Activated T-helper 1 cell treated with anti-CD3 and anti-CD28 coated beads, Interleukin-2, amount 50 U/mL, for 16 hours (primary cell): ENCODE data around the gene KCNA2.

ENCODE experiments used
- DNase-seq, 2 donors: peaks; one replicate each; pipeline ENCODE4 v3.0.0-alpha.2; 2020; ENCODE audit warnings: low read depth in 1 of 2, low spot score in 1 of 2

KCNA2 gene

DNA sequence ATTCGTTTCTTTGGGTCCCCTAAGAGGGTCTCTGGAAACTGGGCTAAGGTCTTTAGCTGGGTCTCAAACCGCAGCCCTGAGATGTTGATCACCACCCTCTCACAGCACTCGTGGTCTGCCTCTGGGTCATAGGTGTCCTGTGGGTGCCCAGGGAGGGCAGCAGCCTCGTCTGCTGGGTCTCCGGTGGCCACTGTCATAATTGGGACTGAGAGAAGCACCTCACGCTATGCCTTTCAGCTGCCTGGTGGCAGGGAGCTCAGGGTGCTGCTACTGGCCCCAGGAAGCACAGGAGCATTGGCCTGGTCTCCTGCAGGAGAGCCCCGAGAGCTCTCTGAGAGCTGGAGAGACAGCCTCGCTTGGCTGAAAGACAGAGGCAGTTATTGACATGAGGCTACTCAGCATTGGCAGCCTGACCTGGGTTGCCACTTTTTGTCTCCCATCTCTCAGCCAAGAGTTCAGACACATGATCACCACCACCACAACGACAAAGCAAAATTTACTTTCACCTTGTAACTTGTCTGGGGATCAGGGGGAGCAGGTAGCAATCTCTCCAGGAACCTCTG lies 1.5 kb downstream of the KCNA2 start:
- DNase-seq, result no peak

DNA sequence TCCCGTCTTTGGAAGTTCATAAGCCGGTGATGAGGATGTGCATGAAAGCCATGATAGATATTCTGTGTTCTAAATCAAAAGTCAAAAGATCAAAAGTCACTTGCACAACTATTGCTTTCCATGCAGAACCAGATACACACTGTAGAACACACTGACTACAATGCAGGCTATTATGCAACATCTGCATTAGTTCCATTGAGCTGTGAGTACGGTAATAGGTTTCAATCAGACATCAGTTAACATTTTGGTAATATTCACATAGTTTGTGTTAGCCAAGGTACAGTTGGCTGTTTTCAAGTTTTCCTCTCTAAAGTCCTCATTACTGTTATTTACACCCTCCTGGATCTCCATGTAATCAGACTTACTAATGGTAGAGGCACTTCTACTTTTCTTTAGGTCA lies 3.1 kb downstream of the KCNA2 start:
- DNase-seq, result no peak

- DNase-seq, result no peak
Measured at GRCh38 chr1:110602466-110602865, 3.7 kb downstream of the KCNA2 start.

- no peak for DNase-seq
Measured at GRCh38 chr1:110601332-110601731, 4.8 kb downstream of the KCNA2 start.

- no peak for DNase-seq
Measured at GRCh38 chr1:110600716-110601115, 5.4 kb downstream of the KCNA2 start.

DNA sequence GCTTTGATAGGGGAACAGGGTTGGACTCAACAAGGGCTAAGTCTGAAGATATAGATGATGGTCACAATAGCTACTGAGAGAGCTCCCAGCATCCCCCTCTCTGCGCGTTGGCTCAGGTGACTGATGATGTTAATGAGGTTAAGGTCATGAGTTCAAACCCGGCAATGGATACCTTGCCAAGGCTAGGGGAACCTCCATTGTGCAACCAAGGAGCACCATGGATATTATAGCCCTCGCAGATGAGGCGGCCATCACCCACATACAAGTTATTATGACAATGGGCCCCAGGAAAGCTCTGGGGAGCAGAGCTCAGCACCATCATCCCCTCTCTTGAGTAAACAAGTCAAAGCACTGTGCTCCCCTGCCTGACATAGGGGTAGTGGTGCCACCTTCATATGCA lies 8.2 kb downstream of the KCNA2 start:
- DNase-seq, result no peak

GRCh38 chr1:110596312-110596711 lies 9.8 kb downstream of the KCNA2 start:
- DNase-seq, result no peak

DNA sequence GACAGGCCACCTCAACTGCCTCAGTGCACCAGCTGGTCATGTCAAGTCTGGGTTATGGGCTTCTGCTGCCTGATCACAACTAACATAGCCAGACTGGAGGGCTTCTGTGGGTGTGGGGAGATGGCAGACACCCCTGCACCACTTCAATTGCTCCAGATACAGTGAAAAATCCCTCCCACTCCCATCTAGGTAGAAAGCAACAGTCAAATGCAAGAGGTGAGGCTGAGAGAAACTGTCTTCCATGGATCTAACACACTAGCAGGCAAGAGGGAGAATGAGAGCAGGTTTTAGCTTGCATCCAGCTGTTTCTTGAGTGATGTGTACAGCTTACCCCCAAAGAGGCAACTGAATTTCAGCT lies 10.8 kb downstream of the KCNA2 start:
- no peak for DNase-seq

DNA sequence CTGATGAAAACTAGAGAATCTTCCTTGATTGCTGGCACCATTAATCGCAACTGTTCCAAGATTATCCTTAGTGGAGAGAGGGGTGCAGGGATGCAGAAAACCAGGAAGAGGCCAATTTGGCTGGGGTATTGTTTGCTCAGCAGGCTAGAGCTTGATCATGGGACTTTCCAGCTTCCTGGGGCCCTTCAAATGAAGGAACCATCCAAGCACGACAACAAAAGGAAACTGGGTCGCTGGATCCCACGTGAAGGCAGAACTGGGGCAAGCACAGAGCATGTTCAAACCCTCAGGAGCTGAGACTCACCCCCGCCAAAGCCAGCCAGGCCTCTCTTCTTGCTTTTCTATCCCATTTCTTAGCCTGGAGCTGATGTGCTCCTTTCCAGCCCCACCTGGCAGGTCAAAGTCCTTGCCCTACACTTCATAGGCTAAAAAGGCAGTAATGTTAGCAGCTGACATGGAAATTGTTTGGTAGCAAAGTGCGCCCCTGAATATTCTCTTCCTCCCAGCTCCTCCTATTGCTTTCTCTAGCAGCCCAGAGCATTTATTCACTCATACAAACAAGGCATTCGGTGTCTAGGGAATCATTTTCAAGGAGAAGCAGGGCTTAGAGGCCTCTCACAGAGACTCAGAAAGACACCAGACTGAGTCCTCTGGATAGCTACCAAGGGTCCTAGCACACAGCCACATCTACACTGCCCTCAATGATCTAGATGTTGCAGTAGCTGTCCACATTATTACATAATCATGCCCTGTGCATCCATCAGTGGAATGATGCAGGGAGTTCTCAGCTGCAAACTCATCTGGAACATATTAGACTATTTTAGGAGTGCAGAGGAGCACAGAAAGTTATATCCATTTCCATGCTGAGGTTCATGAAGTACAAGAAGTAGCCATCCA lies 11.5 kb downstream of the KCNA2 start:
- DNase-seq, result no peak

DNA sequence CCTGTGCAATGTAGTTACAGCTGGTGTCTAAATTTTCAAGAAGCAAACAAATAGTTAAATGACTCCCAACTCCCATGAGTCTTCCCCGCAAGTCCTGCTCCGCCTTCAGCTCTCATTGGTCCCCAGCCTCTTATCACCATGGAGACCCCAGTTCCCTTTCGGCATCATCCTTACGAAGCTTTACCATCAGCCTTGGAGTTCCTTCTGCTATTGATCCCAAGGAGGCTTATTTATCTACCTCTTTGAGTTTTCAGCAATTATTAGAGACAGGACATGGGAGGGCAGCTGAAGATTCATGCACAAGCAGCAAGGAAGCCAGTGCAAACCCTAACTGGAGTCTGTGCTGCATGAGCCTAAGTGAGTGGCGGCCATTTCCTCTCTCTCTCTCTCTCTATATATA lies 12.3 kb downstream of the KCNA2 start:
- DNase-seq, result no peak

GRCh38 chr1:110591956-110592355 lies 14.2 kb downstream of the KCNA2 start:
- no peak for DNase-seq

GRCh38 chr1:110588991-110589390 lies 17.2 kb downstream of the KCNA2 start:
- DNase-seq, result no peak

- DNase-seq, result no peak
Measured at GRCh38 chr1:110588486-110588885, 17.7 kb downstream of the KCNA2 start.

DNA sequence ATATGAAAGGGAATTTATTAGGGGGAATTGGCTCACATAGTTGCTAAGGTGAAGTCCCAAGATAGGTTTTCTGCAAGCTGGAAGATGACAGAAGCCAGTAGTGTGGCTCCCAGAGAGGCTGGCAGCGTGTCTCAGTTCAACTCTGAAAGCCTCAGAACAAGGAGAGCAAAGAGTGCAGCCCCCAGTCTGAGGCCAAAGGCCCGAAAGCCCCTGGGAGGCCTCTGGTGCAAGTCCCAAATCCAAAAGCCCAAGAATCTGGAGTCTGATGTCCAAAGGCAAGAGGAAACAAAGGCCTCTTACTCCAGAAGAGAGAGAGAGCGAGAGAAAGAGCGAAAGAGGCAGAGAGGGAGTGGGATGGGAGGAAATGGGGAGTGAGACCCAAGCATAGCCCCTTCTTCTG lies 18.3 kb downstream of the KCNA2 start:
- DNase-seq, result no peak

DNA sequence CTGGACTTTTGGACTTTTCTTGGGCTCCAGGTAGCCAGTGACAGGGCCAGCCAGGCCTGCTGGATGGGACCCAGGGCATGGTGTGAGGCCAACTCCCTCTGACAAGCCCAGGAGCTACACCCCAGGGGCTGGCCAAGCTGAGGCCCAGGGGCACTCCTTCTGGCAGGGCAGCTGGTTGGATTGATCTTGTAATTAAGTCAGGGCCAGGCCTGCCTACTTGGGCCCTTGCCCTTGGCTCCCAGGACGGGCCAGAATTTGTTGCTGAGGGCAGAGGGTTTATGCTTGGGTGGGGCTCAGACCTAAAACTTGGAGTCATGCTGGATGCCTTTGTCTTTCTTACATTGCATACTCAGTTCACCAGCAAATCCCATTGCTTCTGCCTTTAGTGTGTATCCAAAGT lies 20.7 kb downstream of the KCNA2 start:
- DNase-seq, result no peak

DNA sequence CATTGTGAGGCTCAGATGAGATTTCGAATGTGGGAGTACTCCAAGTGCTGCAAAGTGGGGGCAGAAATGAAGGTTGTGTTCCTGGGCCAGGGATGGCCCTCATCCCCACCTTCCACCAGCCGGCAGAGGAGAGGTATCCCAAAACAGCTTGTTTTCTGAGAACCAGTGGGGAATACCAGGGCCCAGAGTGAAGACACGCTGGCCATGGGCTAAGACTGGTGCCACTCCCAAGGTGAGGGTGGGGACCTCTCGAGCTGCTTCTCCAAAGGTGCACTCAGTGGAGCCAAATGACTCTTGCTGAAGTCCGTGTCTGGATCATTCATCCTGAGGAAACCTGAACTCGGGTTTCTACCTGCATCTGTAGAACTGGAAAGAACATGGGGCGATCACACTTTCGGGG lies 22.1 kb downstream of the KCNA2 start:
- DNase-seq, result no peak

DNA sequence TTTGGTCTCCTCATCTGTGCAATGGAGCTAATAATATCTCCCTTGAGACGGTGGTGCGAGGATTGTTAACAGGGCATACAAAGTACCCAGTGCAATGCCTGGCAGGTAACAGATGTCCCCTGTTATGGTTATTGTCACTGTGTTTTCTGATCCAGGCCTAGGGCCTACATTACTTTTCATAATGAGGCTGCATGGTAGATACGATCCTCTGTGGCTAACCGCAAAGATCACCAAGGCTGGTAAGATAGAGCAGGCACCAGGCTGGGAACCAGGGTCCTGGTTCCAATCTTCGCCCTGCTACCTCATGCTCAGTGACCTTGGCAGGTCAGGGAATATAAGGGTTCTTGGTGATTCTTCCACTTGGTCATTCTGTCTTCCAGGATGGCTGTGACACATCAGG lies 22.7 kb downstream of the KCNA2 start:
- DNase-seq, result no peak

- no peak for DNase-seq
Measured at GRCh38 chr1:110582378-110582777, 23.8 kb downstream of the KCNA2 start.

- no peak for DNase-seq
Measured at GRCh38 chr1:110581682-110582145, 24.4 kb downstream of the KCNA2 start.

GRCh38 chr1:110580244-110580643 lies 25.9 kb downstream of the KCNA2 start:
- no peak for DNase-seq

DNA sequence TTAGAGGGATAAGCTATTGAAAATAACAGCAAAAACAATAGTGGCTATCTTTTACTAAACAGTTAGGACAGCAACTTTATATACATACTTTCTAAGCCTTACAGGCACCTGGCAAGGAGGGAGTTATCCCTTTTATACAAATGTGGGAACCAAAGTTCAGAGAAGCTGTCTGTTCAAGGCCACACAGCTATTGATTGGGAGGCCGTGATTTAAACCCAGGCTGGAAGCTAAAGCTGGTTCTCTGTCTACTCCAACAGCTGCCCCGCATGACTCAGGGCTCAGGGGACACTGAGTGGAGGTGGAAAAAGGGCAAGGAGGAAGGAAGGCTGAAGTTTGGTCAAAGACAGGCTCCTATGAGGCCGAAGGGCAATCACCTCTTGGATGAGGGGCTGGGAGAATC lies 26.7 kb downstream of the KCNA2 start:
- no peak for DNase-seq

DNA sequence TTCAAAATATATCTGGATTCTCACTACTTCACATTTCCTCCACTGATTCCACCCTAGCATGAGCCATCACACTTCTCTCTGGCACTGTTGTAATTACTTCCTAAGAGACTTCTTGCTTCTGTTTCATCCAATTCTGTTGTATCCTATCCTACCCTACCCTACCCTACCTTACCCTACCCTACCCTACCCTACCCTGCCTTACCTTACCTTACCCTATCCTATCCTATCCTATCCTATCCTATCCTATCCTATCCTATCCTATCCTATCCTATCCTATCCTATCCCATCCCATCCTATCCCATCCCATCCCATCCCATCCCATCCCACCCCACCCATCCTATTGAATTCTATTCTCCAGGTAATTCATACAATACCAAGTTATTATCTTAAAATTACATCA lies 29.7 kb downstream of the KCNA2 start:
- no peak for DNase-seq

- no peak for DNase-seq
Measured at GRCh38 chr1:110573314-110573713, 32.8 kb downstream of the KCNA2 start.
